ENCODE results near the gene SSR1.

The SSR1 gene

DNA sequence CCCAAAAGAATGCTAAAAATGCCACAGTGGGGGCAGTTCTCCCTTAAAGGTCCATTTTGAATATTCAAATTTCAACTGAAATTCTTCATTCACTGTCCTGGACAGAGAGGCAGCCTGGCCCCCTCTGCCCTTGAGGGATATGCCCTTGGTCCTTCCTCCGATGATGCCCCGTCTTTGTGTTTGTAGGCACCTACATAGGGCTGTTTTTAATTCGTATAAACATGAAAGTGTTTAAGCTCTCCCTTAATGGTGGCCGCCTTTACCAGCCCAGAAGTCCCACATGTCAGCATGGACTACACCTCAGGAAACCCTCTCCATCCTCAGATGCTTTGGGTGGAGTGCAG lies 70.2 kb downstream of the SSR1 start:
- TF ChIP-seq, protein P1, sequence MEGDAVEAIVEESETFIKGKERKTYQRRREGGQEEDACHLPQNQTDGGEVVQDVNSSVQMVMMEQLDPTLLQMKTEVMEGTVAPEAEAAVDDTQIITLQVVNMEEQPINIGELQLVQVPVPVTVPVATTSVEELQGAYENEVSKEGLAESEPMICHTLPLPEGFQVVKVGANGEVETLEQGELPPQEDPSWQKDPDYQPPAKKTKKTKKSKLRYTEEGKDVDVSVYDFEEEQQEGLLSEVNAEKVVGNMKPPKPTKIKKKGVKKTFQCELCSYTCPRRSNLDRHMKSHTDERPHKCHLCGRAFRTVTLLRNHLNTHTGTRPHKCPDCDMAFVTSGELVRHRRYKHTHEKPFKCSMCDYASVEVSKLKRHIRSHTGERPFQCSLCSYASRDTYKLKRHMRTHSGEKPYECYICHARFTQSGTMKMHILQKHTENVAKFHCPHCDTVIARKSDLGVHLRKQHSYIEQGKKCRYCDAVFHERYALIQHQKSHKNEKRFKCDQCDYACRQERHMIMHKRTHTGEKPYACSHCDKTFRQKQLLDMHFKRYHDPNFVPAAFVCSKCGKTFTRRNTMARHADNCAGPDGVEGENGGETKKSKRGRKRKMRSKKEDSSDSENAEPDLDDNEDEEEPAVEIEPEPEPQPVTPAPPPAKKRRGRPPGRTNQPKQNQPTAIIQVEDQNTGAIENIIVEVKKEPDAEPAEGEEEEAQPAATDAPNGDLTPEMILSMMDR (IDR thresholded peaks at IDR 0.05; ENCODE audit: low read depth, low read length), result no peak
- no peak for DNase-seq (ENCODE audit: low read depth in 2 of 2)
- no peak overlapping the region for H3K4me3 ChIP-seq (replicated peaks in 1 of 2; ENCODE audit: low read depth in 2 of 2, low read length in 2 of 2)

DNA sequence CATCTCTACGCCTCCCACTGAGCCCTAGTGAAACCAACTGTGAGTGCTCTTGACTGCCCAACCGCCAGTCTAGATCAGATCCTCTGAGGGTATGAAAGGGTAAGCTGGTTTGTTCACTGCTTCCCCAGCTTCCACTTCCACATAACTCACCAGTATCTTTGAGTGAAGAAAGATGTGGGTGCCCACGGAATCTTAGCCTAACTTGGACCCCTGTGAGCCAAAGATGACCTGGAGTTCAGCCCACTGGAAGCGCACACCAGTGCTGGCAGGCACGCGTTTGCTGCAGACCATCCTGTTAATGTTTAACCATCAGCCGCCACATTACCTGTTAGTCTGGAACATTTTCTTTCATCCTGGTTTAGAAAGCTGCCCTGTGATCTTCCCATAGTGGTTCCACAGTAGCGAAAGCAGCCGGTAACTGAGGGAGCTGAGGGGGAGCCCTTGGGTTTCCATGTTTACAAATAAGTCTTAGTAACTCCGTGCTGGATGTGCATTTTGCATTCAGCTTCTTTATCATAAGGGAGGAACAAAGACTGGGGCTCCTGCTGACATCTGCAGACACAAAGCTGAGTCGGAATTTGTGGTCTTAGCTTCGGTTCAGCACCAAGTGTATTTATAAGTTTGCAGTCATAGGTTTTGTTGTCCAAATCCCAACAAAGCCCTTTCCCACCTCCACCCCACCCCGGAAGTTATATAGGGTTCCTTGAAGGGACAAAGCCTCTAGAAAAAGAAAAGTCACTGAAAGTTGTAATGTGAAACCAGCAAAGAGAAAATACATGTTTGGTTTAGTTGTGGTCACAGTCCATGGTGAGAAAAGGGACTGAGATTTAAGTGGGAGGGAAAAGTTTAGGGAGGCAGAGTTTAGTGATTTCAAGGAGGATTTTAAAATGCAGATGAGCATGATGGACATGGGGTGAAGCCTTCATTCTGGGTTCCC lies 71.0 kb downstream of the SSR1 start:
- DNase-seq (ENCODE audit: low read depth in 2 of 2), result no peak
- TF ChIP-seq, protein P1 (IDR thresholded peaks at IDR 0.05; ENCODE audit: low read depth, low read length), result no peak
- no peak overlapping the region for H3K4me3 ChIP-seq (replicated peaks in 1 of 2; ENCODE audit: low read depth in 2 of 2, low read length in 2 of 2)

DNA sequence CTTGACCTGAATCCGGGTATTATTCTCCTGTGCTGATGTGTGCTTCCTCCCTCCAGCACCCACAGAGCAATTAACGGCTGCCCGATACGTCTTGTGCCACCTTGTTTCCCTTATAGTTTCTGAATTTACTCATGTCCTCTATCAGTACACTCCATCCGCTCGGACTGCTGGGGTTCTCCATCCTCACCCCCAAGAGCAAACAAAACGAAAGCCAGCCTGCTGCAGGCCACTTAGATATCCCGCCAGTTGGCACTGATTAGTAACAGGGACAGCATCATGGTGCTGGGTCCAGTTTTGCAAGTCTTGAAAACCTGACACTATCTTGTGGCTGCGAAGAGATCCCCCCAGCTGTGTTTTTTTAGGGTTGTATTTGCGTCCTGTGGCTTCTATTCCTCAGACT lies 71.8 kb downstream of the SSR1 start:
- TF ChIP-seq, protein P1 (IDR thresholded peaks at IDR 0.05; ENCODE audit: low read depth, low read length), result no peak
- no peak for DNase-seq (ENCODE audit: low read depth in 2 of 2)
- no peak overlapping the region for H3K4me3 ChIP-seq (replicated peaks in 1 of 2; ENCODE audit: low read depth in 2 of 2, low read length in 2 of 2)

DNA sequence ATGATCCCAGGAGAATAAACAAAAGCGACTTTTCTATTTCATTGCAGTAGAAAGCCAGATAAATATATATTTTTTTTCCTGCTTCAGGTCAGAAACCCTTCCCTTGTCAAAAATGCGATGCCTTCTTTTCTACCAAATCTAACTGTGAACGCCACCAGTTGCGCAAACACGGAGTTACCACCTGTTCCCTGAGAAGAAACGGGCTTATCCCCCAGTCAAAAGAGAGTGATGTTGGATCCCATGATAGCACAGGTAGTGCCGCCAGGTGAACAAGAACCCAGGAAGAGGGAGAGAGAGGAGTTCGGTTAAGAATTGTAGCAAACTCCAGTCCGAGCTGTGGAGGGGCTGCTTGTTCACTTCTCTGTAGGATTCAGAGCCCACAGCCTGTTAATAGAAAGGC lies 72.6 kb downstream of the SSR1 start:
- TF ChIP-seq, protein P1 (IDR thresholded peaks at IDR 0.05; ENCODE audit: low read depth, low read length), result no peak
- H3K4me3 ChIP-seq (replicated peaks in 1 of 2; ENCODE audit: low read depth in 2 of 2, low read length in 2 of 2), result no peak overlapping the region
- DNase-seq (ENCODE audit: low read depth in 2 of 2), result no peak

DNA sequence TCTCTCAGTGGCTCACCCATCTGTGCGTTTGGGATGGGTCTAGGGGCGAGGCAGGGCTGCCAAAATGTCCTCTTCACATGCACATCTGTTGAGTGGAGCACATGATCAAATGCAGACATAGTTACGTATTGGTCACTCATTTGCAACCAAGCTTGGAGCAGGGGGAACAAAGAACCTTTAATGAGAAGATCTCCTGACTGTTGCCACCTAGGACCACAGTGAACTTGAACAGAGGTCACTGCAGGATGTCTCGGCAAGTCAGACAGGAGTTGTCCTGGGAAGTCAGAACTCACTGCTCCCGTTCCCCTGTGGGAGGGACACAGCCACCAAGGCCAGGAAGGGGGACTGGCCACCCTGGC lies 73.4 kb downstream of the SSR1 start:
- H3K4me3 ChIP-seq (replicated peaks in 1 of 2; ENCODE audit: low read depth in 2 of 2, low read length in 2 of 2), result no peak overlapping the region
- DNase-seq (ENCODE audit: low read depth in 2 of 2), result no peak
- TF ChIP-seq, protein P1 (IDR thresholded peaks at IDR 0.05; ENCODE audit: low read depth, low read length), result no peak

DNA sequence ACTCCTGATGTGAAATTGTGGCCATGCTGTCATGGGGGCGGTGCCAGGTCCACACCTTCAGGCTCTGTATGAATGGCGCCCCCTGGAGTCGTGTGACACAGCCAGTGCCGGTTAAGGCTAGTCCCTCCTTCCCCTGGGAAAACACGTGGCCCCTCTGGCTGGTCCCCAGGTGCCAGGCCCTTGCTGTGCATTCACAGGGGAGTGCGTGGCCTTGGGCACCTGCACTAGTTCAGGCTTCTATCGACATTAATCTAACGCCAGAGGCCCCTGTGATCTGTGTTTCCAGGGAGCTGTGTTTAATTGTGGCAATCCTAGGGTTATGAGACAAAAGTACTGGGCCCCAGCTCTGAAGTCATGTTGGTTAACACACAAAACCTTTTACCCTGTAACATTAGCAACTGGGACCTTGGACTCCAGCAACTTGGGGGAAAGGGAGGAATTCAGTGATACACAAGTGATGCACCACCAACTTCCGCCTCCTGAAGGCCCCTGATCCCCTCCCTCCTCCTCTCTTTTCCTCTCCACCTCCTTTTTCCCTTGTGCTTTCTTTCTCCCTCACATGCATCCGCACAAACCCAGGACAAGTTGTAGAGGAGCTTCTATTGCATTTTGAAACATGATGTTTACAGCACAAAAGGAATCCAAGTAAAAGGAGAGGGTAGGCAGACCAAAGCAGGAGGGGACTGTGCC lies 74.0 kb downstream of the SSR1 start:
- H3K4me3 ChIP-seq (replicated peaks in 1 of 2; ENCODE audit: low read depth in 2 of 2, low read length in 2 of 2), result no peak overlapping the region
- DNase-seq (ENCODE audit: low read depth in 2 of 2), result peak; percentile 68 to 75
- TF ChIP-seq, protein P1 (IDR thresholded peaks at IDR 0.05; ENCODE audit: low read depth, low read length), result peak; percentile 60
